GM19023 (cell line): ENCODE results near the gene MAGEA3.
"Not testable (repeated sequence)": the region's sequence is repeated elsewhere in the genome, so short reads cannot be mapped to it uniquely, and the experiment has no call there.

Source experiments
- ATAC-seq: cut with Tn5 transposase; IDR thresholded peaks from one replicate; pipeline ENCODE4 v1.9.1; 2021; ENCODE audit warnings: mild to moderate bottlenecking, moderate library complexity; ENCODE audit not compliant: unreplicated experiment

The MAGEA3 gene

GRCh38 chrX:152735860-152736511 is 37.4 kb downstream of the MAGEA3 start:
- no peak for ATAC-seq

- not testable (repeated sequence) for ATAC-seq
Measured at GRCh38 chrX:152736528-152736927, 37.9 kb downstream of the MAGEA3 start.

GRCh38 chrX:152738560-152738959 is 40.0 kb downstream of the MAGEA3 start:
- no peak for ATAC-seq
